ENCODE data around the gene PRKAA2.

The PRKAA2 gene

GRCh38 chr1:56726706-56727105, 81.6 kb downstream of the PRKAA2 start:
- no peak for DNase-seq

GRCh38 chr1:56728964-56729363, 83.8 kb downstream of the PRKAA2 start:
- DNase-seq = no peak

GRCh38 chr1:56745231-56745630, 100.1 kb downstream of the PRKAA2 start:
- DNase-seq = no peak

- no peak for DNase-seq
These were observed 109.8 kb downstream of the PRKAA2 start for GRCh38 chr1:56754708-56755479.

GRCh38 chr1:56755911-56756310, 110.8 kb downstream of the PRKAA2 start:
- no peak for DNase-seq

GRCh38 chr1:56758135-56758534, 113.0 kb downstream of the PRKAA2 start:
- DNase-seq = peak; percentile 2

GRCh38 chr1:56758794-56759193, 113.7 kb downstream of the PRKAA2 start:
- no peak for DNase-seq
